Mesodermal cell (in vitro differentiated cells): Measurements from ENCODE around the gene SPATA17.

ENCODE experiments used
- H3K27ac ChIP-seq: 2 replicates; pipeline ENCODE4 v1.7.0; 2013; ENCODE audit warnings: mild to moderate bottlenecking, low read depth, low read length, moderate library complexity; ENCODE audit not compliant: severe bottlenecking
- H3K36me3 ChIP-seq: 2 replicates; pipeline ENCODE4 v1.7.1; 2013; ENCODE audit warnings: mild to moderate bottlenecking, low read length, moderate library complexity; ENCODE audit not compliant: control insufficient read depth, insufficient read depth
- H3K4me1 ChIP-seq: one replicate; pipeline ENCODE4 v1.7.1; 2013; ENCODE audit warnings: mild to moderate bottlenecking, low read length; ENCODE audit not compliant: insufficient read depth, control insufficient read depth, poor library complexity, severe bottlenecking
- H3K4me3 ChIP-seq: 2 replicates; pipeline ENCODE4 v1.7.0; 2013; ENCODE audit warnings: low read length, control low read depth, mild to moderate bottlenecking; ENCODE audit not compliant: insufficient read depth, poor library complexity, severe bottlenecking; ENCODE audit errors: extremely low read depth
- H3K9me3 ChIP-seq: 2 replicates; pipeline ENCODE4 v1.7.1; 2013; ENCODE audit warnings: mild to moderate bottlenecking, low read length, moderate library complexity; ENCODE audit not compliant: control insufficient read depth
- WGBS, 2 experiments: methylation state at CpG; one replicate each; pipeline ENCODE4 v1.1.5; 2013; ENCODE audit warnings: missing lambda C conversion rate in 2 of 2; ENCODE audit not compliant: insufficient coverage in 2 of 2; 5-methylcytosine and 5-hydroxymethylcytosine counted together

SPATA17 gene

DNA sequence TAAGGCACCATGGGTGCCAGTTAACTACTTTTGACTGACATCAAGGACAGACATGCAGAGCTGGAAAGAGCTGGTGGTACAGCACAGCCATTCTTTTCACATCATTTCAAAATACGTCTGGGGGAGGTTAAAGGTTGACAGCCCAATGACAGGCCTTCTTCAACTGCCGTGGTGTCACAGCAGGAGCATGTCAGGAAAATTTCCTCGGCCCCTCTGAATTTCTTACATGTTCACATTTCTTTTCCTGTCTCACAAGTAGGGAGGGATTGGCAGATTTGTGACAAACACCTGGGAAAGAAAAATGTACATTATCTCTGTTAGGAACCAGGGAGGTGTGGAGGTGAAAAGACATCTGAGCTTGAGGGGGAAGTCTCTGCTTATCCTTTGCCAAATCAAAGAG is 279.1 kb downstream of the SPATA17 start:
- 76% methylated on average over 2 of the region's 3 CpGs; no CpG with 5 or more reads in 1 of the 2 experiments for WGBS, 2 experiments
- no peaks in the 10 kb centered on the region for H3K36me3 ChIP-seq
- no peak overlapping the region for H3K4me3 ChIP-seq
- no peaks in the 10 kb centered on the region for H3K4me1 ChIP-seq
- H3K9me3 ChIP-seq, result no peaks in the 10 kb centered on the region
- H3K27ac ChIP-seq, result no peak overlapping the region

GRCh38 chr1:217910791-217911320 is 279.7 kb downstream of the SPATA17 start:
- H3K36me3 ChIP-seq, result no peaks in the 10 kb centered on the region
- no peaks in the 10 kb centered on the region for H3K9me3 ChIP-seq
- no peak overlapping the region for H3K4me3 ChIP-seq
- H3K27ac ChIP-seq, result no peak overlapping the region
- no peaks in the 10 kb centered on the region for H3K4me1 ChIP-seq
- 81 to 100% methylated on average over 2 to 3 of the region's 3 CpGs for WGBS, 2 experiments

GRCh38 chr1:217911908-217912307 is 280.8 kb downstream of the SPATA17 start:
- no peak overlapping the region for H3K27ac ChIP-seq
- no peaks in the 10 kb centered on the region for H3K9me3 ChIP-seq
- H3K36me3 ChIP-seq, result no peaks in the 10 kb centered on the region
- H3K4me3 ChIP-seq, result no peak overlapping the region
- H3K4me1 ChIP-seq, result no peaks in the 10 kb centered on the region
- WGBS, 2 experiments, result 94 to 98% methylated on average over 5 to 6 of the region's 8 CpGs

DNA sequence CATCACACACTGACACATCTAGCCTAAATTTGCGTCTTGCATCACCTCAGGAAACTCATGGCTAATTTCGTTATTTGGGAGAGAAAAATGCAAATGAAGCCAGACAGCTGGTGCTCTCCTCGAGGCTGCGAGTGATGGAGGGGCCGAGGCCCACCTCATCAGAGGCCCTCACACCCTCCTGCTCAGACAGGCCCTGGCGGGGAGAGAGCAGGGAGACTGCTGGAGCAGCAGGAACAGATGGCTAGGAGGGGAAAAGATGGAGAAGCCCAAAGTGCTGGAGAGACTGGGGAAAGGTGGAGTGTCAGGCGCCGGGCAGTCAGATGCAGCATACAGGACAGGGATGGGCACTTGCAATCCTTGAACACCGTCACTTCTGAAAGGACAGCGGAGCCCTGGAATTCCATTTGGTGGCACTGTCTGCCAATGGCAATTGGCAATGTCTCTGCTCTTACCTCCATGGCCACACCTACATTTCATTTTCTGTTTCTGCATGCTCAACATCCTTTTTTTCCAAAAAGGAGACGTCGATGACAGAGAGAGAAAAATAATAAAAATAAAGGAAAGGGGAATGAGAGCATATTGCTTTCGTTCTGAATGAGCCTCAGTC is 286.2 kb downstream of the SPATA17 start:
- Histone ChIP-seq H3K27ac (no peak overlapping the region), H3K4me1 (no peaks in the 10 kb centered on the region), H3K4me3 (no peak overlapping the region), H3K9me3 (no peaks in the 10 kb centered on the region), H3K36me3 (no peaks in the 10 kb centered on the region)
- 71 to 73% methylated on average over 5 to 6 of the region's 13 CpGs for WGBS, 2 experiments

GRCh38 chr1:217919683-217920388 is 288.7 kb downstream of the SPATA17 start:
- Histone ChIP-seq H3K27ac (no peak overlapping the region), H3K4me3 (no peak overlapping the region), H3K4me1 (no peaks in the 10 kb centered on the region), H3K9me3 (no peaks in the 10 kb centered on the region), H3K36me3 (no peaks in the 10 kb centered on the region)
- WGBS, 2 experiments, result 85 to 90% methylated on average over 9 to 13 of the region's 18 CpGs
